GM23338 (cell line): ENCODE results near the gene ATL2. TPM values are rescaled to one million over a fixed set of nuclear protein-coding genes. Genes with fewer than 3 reads are reported as not detected.

Experiments used
- ATAC-seq: fragments of 200-7000 bp; cut with Tn5 transposase; 3 replicates; pipeline ENCODE4 v1.9.1; 2020
- DNase-seq: peaks from one replicate; pipeline ENCODE4 v3.0.0-alpha.2; 2015; ENCODE audit warnings: low spot score
- H2AFZ ChIP-seq: fragments of 200-600 bp; sonication (generic); 2 replicates; pipeline ENCODE4 v1.8.0; 2016; ENCODE audit warnings: antibody characterized with exemption, mild to moderate bottlenecking, moderate library complexity
- H3F3A ChIP-seq: fragments of 200-600 bp; sonication (generic); replicated peaks from 2 replicates; pipeline ENCODE4 v1.8.0; 2017; ENCODE audit warnings: antibody characterized with exemption, mixed run types, low read depth
- H3K27ac ChIP-seq: fragments of 200-600 bp; sonication (generic); 2 replicates; pipeline ENCODE4 v1.6.1; 2016; ENCODE audit warnings: low read depth
- H3K27me3 ChIP-seq: fragments of 200-600 bp; sonication (generic); 2 replicates; pipeline ENCODE4 v1.8.0; 2016; ENCODE audit warnings: mild to moderate bottlenecking, mixed run types, moderate library complexity; ENCODE audit not compliant: insufficient read depth
- H3K36me3 ChIP-seq: fragments of 200-600 bp; sonication (generic); 2 replicates; pipeline ENCODE4 v1.8.0; 2016; ENCODE audit warnings: mild to moderate bottlenecking; ENCODE audit not compliant: insufficient read depth
- H3K4me1 ChIP-seq: fragments of 200-600 bp; sonication (generic); 2 replicates; pipeline ENCODE4 v1.8.0; 2016; ENCODE audit warnings: mild to moderate bottlenecking, moderate library complexity; ENCODE audit not compliant: insufficient read depth
- H3K4me2 ChIP-seq: fragments of 200-600 bp; sonication (generic); 2 replicates; pipeline ENCODE4 v1.7.1; 2017; ENCODE audit warnings: mixed run types
- H3K4me3 ChIP-seq: fragments of 200-600 bp; sonication (generic); 2 replicates; pipeline ENCODE4 v1.6.1; 2016; ENCODE audit warnings: mixed run types
- H3K79me2 ChIP-seq: fragments of 200-600 bp; sonication (generic); replicated peaks from 2 replicates; pipeline ENCODE4 v1.8.0; 2017; ENCODE audit warnings: mild to moderate bottlenecking; ENCODE audit not compliant: insufficient read depth
- H3K9me2 ChIP-seq: fragments of 200-600 bp; sonication (generic); 2 replicates; pipeline ENCODE4 v1.8.0; 2017; ENCODE audit not compliant: insufficient read depth
- H4K20me1 ChIP-seq: fragments of 200-600 bp; sonication (generic); replicated peaks from 2 replicates; pipeline ENCODE4 v1.8.0; 2017; ENCODE audit warnings: mild to moderate bottlenecking; ENCODE audit not compliant: insufficient read depth
- H3K27ac Mint-ChIP-seq: 2 replicates; pipeline ENCODE4 v1.8.0; 2020; ENCODE audit warnings: inconsistent platforms, mild to moderate bottlenecking, moderate library complexity, mixed read lengths
- H3K27me3 Mint-ChIP-seq: 3 replicates; pipeline ENCODE4 v1.8.0; 2022; ENCODE audit warnings: low read depth, mild to moderate bottlenecking, moderate library complexity, mixed read lengths, inconsistent platforms; ENCODE audit not compliant: insufficient read depth, poor library complexity
- H3K36me3 Mint-ChIP-seq: 3 replicates; pipeline ENCODE4 v1.8.0; 2021; ENCODE audit warnings: low read depth, mild to moderate bottlenecking, inconsistent platforms, moderate library complexity, mixed read lengths
- H3K4me1 Mint-ChIP-seq: 3 replicates; pipeline ENCODE4 v1.8.0; 2020; ENCODE audit warnings: mild to moderate bottlenecking, inconsistent platforms, mixed read lengths
- H3K4me3 Mint-ChIP-seq: 3 replicates; pipeline ENCODE4 v1.8.0; 2021; ENCODE audit warnings: moderate library complexity, mild to moderate bottlenecking, inconsistent platforms, mixed read lengths
- H3K9me3 Mint-ChIP-seq: 3 replicates; pipeline ENCODE4 v1.8.0; 2020; ENCODE audit warnings: moderate library complexity, mild to moderate bottlenecking, inconsistent platforms, mixed read lengths
- CREB1 ChIP-seq: fragments of 250-450 bp; sonication (Bioruptor Pico); IDR thresholded peaks from 2 replicates; pipeline ENCODE4 v1.5.0; 2020; ENCODE audit warnings: low read depth, mild to moderate bottlenecking, moderate library complexity
- EZH2 ChIP-seq: fragments of 200-600 bp; sonication (generic); IDR thresholded peaks from one replicate; pipeline ENCODE4 v1.8.0; 2017; ENCODE audit warnings: antibody characterized with exemption, mild to moderate bottlenecking, low read depth; ENCODE audit not compliant: unreplicated experiment
- EZH2phosphoT487 ChIP-seq: fragments of 200-600 bp; sonication (generic); IDR thresholded peaks from one replicate; pipeline ENCODE4 v1.8.1; 2018; ENCODE audit warnings: antibody characterized with exemption; ENCODE audit not compliant: unreplicated experiment
- JUNB ChIP-seq: IDR thresholded peaks from one replicate; pipeline ENCODE4 v1.6.1; 2016; ENCODE audit warnings: antibody characterized with exemption; ENCODE audit not compliant: unreplicated experiment
- NANOG ChIP-seq: IDR thresholded peaks from 2 replicates; pipeline ENCODE4 v1.6.1; 2016; ENCODE audit warnings: antibody characterized with exemption, borderline replicate concordance
- POLR2AphosphoS5 ChIP-seq: IDR thresholded peaks from 2 replicates; pipeline ENCODE4 v1.6.1; 2016; ENCODE audit warnings: antibody characterized with exemption, low read depth
- STAT1 ChIP-seq: IDR thresholded peaks from one replicate; pipeline ENCODE4 v1.6.1; 2016; ENCODE audit warnings: antibody characterized with exemption; ENCODE audit not compliant: unreplicated experiment
- ZNF114 ChIP-seq: fragments of 250-450 bp; sonication (Bioruptor Pico); IDR thresholded peaks from 2 replicates; pipeline ENCODE4 v1.5.0; 2020; ENCODE audit warnings: mild to moderate bottlenecking, moderate library complexity
- ZNF331 ChIP-seq: fragments of 250-450 bp; sonication (Bioruptor Pico); IDR thresholded peaks from 2 replicates; pipeline ENCODE4 v1.5.0; 2020; ENCODE audit warnings: low read depth, mild to moderate bottlenecking, moderate library complexity
- polyA plus RNA-seq: library from polyadenylated mRNA; unstranded; fragments of >200 nt; fragmentation: Nextera tagmentation; extraction: Ambion mirVana; gene quantifications from 2 replicates; pipeline ENCODE4 v1.2.1, GENCODE V29; 2016
- total RNA-seq: library from RNA; depleted of rRNA; stranded (reverse); fragments of >200 nt; shearing (Covaris generic); gene quantifications from 2 replicates; pipeline ENCODE4 v1.2.3, GENCODE V29; 2014
- TF ChIP-seq, protein P1 (sequence below), 2 experiments: fragments of 200-600 bp in 1 of 2; sonication (generic) in 1 of 2; conservative IDR thresholded peaks; 2 replicates each; pipeline versions ENCODE4 v1.5.1 to v1.6.1; 2016 to 2017; ENCODE audit warnings: antibody characterized with exemption in 2 of 2, low read depth in 2 of 2, mild to moderate bottlenecking in 2 of 2, moderate library complexity in 1 of 2
- TF ChIP-seq, protein P2 (sequence below): fragments of 250-450 bp; sonication (Bioruptor Pico); IDR thresholded peaks from 2 replicates; pipeline ENCODE4 v1.5.0; 2020; ENCODE audit warnings: mild to moderate bottlenecking, moderate library complexity

ATL2 gene
- total and polyA plus RNA-seq, 2 experiments from 2014 or later, result 30.2 to 140 TPM

DNA sequence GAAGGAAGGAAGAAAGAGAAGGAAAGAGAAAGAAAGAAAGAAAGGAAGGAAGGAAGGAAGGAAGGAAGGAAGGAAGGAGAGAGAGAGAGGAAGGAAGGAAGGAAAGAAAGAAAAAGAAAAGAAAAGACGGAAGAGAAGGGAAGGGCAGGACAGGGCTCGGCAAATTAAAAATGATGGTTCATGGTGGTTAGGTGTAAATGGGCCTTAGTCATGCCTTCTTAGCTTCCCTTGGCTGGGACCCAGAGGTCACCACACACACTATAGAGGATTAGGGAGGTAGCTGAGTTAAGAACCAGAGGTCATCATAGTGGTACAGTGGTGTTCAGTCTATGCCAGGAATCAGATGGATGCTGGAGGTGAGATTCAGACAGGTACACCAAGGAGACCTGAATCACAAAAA, 9.3 kb upstream of the ATL2 start:
- H2AFZ ChIP-seq, result no peak overlapping the region
- ATAC-seq, result no peak
- no peaks in the 10 kb centered on the region for H3K36me3 ChIP-seq
- H3K9me2 ChIP-seq, result no peaks in the 10 kb centered on the region
- no peak for TF ChIP-seq CREB1 (CRISPR knock-in tag)
- no peak for TF ChIP-seq POLR2AphosphoS5
- no peak for TF ChIP-seq NANOG
- TF ChIP-seq ZNF114, result no peak
- TF ChIP-seq, protein P1, sequence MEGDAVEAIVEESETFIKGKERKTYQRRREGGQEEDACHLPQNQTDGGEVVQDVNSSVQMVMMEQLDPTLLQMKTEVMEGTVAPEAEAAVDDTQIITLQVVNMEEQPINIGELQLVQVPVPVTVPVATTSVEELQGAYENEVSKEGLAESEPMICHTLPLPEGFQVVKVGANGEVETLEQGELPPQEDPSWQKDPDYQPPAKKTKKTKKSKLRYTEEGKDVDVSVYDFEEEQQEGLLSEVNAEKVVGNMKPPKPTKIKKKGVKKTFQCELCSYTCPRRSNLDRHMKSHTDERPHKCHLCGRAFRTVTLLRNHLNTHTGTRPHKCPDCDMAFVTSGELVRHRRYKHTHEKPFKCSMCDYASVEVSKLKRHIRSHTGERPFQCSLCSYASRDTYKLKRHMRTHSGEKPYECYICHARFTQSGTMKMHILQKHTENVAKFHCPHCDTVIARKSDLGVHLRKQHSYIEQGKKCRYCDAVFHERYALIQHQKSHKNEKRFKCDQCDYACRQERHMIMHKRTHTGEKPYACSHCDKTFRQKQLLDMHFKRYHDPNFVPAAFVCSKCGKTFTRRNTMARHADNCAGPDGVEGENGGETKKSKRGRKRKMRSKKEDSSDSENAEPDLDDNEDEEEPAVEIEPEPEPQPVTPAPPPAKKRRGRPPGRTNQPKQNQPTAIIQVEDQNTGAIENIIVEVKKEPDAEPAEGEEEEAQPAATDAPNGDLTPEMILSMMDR (conservative IDR thresholded peaks at IDR 0.05; ENCODE audit: low read depth in 2 of 2), result no peak
- TF ChIP-seq ZNF331 (CRISPR knock-in tag), result no peak
- TF ChIP-seq, protein P2, sequence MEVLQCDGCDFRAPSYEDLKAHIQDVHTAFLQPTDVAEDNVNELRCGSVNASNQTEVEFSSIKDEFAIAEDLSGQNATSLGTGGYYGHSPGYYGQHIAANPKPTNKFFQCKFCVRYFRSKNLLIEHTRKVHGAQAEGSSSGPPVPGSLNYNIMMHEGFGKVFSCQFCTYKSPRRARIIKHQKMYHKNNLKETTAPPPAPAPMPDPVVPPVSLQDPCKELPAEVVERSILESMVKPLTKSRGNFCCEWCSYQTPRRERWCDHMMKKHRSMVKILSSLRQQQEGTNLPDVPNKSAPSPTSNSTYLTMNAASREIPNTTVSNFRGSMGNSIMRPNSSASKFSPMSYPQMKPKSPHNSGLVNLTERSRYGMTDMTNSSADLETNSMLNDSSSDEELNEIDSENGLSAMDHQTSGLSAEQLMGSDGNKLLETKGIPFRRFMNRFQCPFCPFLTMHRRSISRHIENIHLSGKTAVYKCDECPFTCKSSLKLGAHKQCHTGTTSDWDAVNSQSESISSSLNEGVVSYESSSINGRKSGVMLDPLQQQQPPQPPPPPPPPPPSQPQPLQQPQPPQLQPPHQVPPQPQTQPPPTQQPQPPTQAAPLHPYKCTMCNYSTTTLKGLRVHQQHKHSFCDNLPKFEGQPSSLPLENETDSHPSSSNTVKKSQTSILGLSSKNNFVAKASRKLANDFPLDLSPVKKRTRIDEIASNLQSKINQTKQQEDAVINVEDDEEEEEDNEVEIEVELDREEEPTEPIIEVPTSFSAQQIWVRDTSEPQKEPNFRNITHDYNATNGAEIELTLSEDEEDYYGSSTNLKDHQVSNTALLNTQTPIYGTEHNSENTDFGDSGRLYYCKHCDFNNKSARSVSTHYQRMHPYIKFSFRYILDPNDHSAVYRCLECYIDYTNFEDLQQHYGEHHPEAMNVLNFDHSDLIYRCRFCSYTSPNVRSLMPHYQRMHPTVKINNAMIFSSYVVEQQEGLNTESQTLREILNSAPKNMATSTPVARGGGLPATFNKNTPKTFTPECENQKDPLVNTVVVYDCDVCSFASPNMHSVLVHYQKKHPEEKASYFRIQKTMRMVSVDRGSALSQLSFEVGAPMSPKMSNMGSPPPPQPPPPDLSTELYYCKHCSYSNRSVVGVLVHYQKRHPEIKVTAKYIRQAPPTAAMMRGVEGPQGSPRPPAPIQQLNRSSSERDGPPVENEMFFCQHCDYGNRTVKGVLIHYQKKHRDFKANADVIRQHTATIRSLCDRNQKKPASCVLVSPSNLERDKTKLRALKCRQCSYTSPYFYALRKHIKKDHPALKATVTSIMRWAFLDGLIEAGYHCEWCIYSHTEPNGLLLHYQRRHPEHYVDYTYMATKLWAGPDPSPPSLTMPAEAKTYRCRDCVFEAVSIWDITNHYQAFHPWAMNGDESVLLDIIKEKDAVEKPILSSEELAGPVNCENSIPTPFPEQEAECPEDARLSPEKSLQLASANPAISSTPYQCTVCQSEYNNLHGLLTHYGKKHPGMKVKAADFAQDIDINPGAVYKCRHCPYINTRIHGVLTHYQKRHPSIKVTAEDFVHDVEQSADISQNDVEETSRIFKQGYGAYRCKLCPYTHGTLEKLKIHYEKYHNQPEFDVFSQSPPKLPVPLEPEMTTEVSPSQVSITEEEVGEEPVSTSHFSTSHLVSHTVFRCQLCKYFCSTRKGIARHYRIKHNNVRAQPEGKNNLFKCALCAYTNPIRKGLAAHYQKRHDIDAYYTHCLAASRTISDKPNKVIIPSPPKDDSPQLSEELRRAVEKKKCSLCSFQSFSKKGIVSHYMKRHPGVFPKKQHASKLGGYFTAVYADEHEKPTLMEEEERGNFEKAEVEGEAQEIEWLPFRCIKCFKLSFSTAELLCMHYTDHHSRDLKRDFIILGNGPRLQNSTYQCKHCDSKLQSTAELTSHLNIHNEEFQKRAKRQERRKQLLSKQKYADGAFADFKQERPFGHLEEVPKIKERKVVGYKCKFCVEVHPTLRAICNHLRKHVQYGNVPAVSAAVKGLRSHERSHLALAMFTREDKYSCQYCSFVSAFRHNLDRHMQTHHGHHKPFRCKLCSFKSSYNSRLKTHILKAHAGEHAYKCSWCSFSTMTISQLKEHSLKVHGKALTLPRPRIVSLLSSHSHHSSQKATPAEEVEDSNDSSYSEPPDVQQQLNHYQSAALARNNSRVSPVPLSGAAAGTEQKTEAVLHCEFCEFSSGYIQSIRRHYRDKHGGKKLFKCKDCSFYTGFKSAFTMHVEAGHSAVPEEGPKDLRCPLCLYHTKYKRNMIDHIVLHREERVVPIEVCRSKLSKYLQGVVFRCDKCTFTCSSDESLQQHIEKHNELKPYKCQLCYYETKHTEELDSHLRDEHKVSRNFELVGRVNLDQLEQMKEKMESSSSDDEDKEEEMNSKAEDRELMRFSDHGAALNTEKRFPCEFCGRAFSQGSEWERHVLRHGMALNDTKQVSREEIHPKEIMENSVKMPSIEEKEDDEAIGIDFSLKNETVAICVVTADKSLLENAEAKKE (CRISPR knock-in tag), result no peak
- no peak for TF ChIP-seq STAT1
- no peak for TF ChIP-seq EZH2phosphoT487
- no peak for TF ChIP-seq JUNB
- no peak for TF ChIP-seq EZH2
- Mint-ChIP-seq H3K27me3 (peaks cover 2% of the 10 kb centered on the region), H3K9me3 (no peaks in the 10 kb centered on the region), H3K36me3 (no peaks in the 10 kb centered on the region), H3K27ac (no peak overlapping the region), H3K4me1 (peaks cover 11% of the 10 kb centered on the region), H3K4me3 (no peak overlapping the region)
- H3K27ac ChIP-seq, result no peak overlapping the region
- H3K27me3 ChIP-seq, result no peaks in the 10 kb centered on the region
- H3K4me2 ChIP-seq, result no peak overlapping the region
- H3F3A ChIP-seq, result no peaks in the 10 kb centered on the region
- no peaks in the 10 kb centered on the region for H3K79me2 ChIP-seq
- H4K20me1 ChIP-seq, result no peaks in the 10 kb centered on the region
- H3K4me3 ChIP-seq, result no peak overlapping the region
- no peak for DNase-seq
- no peaks in the 10 kb centered on the region for H3K4me1 ChIP-seq
